ENCODE results near the gene FOXP4.

Gene FOXP4

DNA sequence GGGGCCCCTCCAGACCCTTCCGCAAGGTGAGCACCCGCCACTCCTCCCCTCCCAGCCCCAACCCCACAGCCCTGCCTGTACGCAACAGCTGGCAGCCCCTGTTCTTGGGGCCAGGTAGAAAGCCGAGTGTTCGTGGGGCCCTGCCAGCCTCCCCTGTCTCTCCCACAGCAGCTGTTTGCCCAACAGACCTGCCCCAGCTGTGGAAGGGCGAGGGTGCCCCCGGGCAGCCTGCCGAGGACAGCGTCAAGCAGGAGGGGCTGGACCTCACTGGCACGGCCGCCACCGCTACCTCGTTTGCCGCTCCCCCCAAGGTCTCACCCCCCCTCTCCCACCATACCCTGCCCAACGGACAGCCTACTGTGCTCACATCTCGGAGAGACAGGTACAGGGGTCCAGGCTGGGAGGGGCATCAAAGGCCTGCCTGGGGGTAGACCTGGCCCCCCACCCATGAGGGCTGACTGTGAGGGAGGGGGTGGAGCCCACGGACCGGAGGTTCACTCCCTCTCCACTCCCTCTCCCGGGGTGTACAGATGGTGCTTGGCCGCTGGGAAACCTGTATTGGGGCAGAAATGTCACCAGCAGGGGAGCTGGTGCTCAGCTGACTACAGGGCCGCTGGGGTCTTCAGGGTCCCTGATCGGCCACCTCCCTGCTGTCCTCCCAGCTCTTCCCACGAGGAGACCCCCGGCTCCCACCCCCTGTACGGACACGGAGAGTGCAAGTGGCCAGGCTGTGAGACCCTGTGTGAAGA, 41.1 kb downstream of the FOXP4 start:
- no peak for DNase-seq (ENCODE audit: low read depth in 1 of 2, low spot score in 1 of 2)
- TF ChIP-seq JUND (IDR thresholded peaks at IDR 0.05; ENCODE audit: low read depth) = no peak
- in situ Hi-C loops (cut with HindIII; ENCODE audit: low pct_unique_long_range_greater_than_20kb, low sequenced_read_pairs) = no loop called here

DNA sequence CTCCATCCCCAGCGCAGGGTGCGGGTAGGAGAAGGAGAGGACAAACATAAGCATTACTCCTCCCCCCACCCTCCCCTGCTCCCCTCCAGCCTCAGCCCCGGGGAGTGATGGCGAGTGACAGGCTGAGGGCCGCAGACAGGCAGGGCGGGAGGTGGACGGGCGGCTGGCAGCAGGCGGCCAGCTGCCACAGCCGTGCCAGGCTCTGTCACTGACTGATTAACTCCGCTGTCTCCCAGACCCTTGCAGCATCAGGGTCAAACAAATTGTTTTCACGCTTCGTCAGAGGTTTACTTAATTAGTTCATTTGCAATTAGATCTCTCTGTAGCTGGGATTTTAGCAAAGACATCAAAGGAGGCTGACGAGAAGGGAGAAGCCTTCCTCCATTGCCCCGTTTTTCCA, 41.9 kb downstream of the FOXP4 start:
- TF ChIP-seq JUND (IDR thresholded peaks at IDR 0.05; ENCODE audit: low read depth) = no peak
- in situ Hi-C loops (cut with HindIII; ENCODE audit: low pct_unique_long_range_greater_than_20kb, low sequenced_read_pairs) = no loop called here
- no peak for DNase-seq (ENCODE audit: low read depth in 1 of 2, low spot score in 1 of 2)

DNA sequence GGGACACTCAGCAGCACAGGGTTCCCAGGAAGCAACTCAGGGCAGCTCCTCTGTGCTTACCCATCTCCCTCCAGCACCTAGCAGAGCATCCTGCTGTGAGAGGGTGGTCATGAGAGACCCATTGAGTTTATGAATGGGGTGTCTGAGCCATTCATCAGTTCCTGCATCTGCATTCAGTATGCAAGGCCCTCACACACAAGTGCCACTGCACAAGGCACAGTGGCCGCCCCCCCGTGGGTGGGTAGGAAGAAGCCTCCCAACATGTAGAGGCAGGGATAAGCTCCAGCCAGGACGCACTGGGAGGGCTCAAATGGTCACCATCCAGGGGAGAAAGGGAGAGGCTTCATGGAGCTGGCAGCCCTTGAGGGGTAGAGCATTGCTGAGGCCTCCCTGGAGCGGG, 43.0 kb downstream of the FOXP4 start:
- DNase-seq (ENCODE audit: low read depth in 1 of 2, low spot score in 1 of 2) = no peak

DNA sequence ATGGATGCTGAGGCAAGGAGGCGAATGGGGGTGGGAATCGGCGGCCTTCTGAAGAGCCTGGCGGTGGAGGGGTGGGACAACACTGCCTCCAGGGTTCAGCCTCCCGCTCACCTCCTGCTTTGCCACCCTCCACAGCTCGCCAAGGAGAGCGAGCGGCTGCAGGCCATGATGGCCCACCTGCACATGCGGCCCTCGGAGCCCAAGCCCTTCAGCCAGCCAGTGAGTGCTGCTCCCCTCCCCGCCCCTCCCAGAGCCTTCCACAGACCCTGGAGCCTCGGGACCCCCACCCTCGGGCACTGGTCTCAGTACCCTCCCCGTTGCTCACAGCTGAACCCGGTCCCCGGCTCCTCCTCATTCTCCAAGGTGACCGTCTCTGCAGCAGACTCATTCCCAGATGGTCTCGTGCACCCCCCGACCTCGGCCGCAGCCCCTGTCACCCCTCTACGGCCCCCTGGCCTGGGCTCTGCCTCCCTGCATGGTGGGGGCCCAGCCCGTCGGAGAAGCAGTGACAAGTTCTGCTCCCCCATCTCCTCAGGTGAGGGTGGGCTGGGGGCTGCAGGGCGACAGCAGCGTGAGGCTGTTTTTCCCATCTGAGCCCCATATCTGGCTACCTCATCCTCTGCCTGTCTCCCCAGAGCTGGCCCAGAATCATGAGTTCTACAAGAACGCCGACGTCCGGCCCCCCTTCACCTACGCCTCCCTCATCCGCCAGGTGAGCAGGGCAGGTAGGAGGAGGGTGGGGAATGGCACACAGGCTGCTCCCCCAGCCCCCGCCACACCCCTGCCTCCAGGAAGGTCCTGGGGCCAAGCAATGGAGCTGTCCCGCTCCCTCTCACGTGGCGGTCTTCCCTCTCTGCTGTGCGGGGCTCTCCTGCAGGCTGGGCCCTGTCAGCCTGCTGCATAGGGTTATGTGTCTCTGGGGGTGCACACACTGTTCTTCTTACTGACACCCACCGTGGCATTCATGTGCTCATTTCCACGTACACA, 43.7 kb downstream of the FOXP4 start:
- in situ Hi-C loops (cut with HindIII; ENCODE audit: low pct_unique_long_range_greater_than_20kb, low sequenced_read_pairs) = no loop called here
- DNase-seq (ENCODE audit: low read depth in 1 of 2, low spot score in 1 of 2) = no peak
- TF ChIP-seq JUND (IDR thresholded peaks at IDR 0.05; ENCODE audit: low read depth) = no peak

More for the DNA sequence above, 43.0 kb downstream of the FOXP4 start:
- in situ Hi-C loops (cut with HindIII; ENCODE audit: low pct_unique_long_range_greater_than_20kb, low sequenced_read_pairs) = no loop called here
- TF ChIP-seq JUND (IDR thresholded peaks at IDR 0.05; ENCODE audit: low read depth) = no peak

DNA sequence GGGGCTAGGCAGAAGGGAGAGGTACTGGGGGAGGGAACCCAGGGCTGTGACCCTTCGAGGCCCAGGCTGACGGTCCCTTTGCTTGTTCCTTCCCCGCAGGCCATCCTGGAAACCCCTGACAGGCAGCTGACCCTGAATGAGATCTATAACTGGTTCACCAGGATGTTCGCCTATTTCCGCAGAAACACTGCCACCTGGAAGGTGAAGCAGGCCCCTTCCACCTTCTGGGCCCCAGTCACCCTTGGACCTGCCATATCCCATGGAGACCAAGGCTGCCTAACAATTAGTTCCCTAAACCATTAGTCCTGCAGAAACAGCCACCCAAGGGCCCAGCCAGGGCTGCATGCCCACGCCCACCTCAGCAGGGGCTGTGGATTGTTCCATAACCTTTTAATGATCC, 44.9 kb downstream of the FOXP4 start:
- in situ Hi-C loops (cut with HindIII; ENCODE audit: low pct_unique_long_range_greater_than_20kb, low sequenced_read_pairs) = no loop called here
- DNase-seq (ENCODE audit: low read depth in 1 of 2, low spot score in 1 of 2) = no peak
- no peak for TF ChIP-seq JUND (IDR thresholded peaks at IDR 0.05; ENCODE audit: low read depth)

DNA sequence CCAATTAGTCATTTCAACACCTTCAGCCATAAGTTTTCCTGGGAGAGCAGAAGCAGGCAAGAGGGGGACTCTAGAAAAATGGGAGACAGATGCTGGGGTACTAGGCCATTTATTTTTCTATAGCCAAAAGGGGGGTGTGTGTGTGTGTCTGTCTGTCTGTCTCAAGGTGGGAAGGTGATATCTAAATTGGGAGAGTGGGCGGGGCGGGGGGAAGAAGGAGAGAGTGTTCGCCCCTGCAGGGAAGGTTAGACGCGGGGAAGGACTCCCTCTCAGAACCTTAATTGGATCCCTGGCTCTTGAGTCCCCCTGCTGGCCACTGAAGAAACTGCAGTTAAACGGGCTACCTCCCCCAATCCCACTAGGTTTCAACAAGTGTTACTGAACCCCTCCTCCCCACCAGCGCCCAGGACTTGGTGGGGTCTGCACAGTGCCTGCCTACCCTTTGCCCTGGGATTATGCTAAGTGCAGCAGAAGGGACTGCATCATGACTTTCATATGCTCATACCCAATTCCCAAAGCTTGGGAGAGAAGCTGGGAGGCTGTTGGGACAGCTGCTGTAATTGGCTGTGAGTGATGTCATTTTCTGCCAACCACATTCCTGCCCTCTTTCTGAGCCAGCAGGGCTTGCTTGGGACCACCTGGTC, 45.8 kb downstream of the FOXP4 start:
- DNase-seq (ENCODE audit: low read depth in 1 of 2, low spot score in 1 of 2) = peak; percentile 68 to 89
- in situ Hi-C loops (cut with HindIII; ENCODE audit: low pct_unique_long_range_greater_than_20kb, low sequenced_read_pairs) = no loop called here
- no peak for TF ChIP-seq JUND (IDR thresholded peaks at IDR 0.05; ENCODE audit: low read depth)

DNA sequence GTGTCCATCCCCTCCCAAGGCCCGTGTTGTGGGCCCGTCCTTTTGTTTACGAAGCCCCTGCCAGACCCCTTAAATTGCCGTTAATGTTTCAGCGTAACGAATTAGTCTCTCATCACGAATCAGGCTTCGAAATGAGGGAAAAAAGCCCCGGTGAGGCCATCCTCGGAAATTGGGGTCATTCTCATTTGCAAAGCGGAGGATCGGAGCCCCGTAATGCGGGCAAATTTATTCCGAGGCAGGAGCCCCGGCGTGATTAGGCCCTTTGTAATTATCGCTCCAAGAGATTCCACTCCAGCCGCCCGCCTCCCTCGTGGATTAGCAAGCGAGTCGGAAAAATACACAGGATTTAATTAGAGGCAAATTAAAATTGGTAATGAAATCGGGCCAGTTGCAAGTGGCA, 47.2 kb downstream of the FOXP4 start:
- in situ Hi-C loops (cut with HindIII; ENCODE audit: low pct_unique_long_range_greater_than_20kb, low sequenced_read_pairs) = no loop called here
- no peak for DNase-seq (ENCODE audit: low read depth in 1 of 2, low spot score in 1 of 2)
- TF ChIP-seq JUND (IDR thresholded peaks at IDR 0.05; ENCODE audit: low read depth) = no peak

DNA sequence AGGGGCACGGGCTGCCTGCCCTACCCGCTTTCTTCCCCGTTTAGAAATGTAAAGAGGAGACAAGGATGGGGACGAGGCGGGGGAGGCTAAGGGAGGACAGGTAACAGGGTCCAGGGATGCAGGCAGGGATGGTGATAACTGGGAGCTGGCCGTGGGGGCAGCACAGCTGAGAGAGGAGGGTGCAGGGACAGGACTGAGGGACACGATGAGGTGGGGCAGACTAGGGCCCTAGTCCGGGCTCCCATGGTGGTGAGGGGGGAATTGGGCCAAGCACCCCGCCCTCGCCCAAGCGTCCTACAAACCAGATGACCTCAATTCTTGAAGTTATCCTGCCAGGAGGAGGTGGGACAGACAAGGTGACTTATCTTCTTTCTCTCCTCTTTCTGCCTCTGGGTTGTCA, 47.7 kb downstream of the FOXP4 start:
- no peak for DNase-seq (ENCODE audit: low read depth in 1 of 2, low spot score in 1 of 2)
- in situ Hi-C loops (cut with HindIII; ENCODE audit: low pct_unique_long_range_greater_than_20kb, low sequenced_read_pairs) = no loop called here
- TF ChIP-seq JUND (IDR thresholded peaks at IDR 0.05; ENCODE audit: low read depth) = no peak

DNA sequence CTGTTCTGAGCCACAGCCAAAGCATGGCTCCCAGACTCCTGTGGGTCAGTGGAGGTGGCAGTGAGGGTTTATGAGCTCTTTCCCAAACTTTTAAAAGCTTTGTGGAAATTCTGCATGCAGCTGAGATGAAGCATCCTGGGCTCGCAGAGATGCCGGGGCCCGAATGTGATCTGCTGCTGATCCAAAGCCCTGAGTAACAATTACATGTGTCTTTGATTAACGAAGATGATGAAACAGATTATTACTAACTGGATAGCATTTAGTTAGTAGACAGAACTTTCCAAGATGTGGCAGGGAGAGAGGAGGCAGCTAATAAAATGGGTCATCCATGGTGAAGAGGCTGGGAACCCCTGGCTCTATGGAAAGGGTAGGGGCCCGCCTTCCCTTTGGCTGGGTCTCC, 48.1 kb downstream of the FOXP4 start:
- in situ Hi-C loops (cut with HindIII; ENCODE audit: low pct_unique_long_range_greater_than_20kb, low sequenced_read_pairs) = no loop called here
- TF ChIP-seq JUND (IDR thresholded peaks at IDR 0.05; ENCODE audit: low read depth) = no peak
- no peak for DNase-seq (ENCODE audit: low read depth in 1 of 2, low spot score in 1 of 2)

DNA sequence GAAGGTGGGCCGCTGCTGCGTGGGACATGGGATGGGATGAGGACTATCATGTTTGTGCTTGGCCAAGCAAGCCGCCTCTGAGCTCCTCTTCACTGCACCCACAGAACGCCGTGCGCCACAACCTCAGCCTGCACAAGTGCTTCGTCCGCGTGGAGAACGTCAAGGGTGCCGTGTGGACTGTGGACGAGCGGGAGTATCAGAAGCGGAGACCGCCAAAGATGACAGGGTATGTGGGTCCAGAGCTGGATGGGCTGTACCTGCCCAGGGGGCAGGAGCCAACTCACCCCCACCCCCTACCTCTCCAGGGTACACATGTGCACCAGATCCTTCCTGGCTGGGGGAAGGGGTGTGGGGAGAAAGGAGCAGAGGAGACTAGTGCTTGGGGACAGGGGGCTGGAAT, 48.6 kb downstream of the FOXP4 start:
- DNase-seq (ENCODE audit: low read depth in 1 of 2, low spot score in 1 of 2) = no peak
- no peak for TF ChIP-seq JUND (IDR thresholded peaks at IDR 0.05; ENCODE audit: low read depth)
- in situ Hi-C loops (cut with HindIII; ENCODE audit: low pct_unique_long_range_greater_than_20kb, low sequenced_read_pairs) = no loop called here

DNA sequence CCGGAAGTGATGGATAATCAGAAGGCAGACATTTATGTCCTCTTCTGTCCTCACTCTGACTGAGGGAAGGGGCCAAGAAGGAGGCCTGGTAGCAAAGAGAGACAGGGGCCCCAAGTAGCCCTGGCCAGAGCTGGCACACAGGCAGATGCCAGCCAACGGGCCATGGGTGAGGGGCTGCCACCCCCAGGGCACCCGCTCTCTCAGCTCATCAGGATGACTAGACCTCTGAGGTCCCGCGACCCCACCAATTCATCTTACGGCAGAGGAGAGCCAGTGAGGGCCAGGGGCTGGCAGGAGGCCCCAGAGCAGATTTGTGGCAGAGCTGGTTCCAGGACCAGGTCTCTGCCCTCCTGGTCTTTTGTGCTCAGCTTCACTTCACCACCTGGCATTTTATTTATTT, 49.0 kb downstream of the FOXP4 start:
- no peak for DNase-seq (ENCODE audit: low read depth in 1 of 2, low spot score in 1 of 2)
- in situ Hi-C loops (cut with HindIII; ENCODE audit: low pct_unique_long_range_greater_than_20kb, low sequenced_read_pairs) = no loop called here
- no peak for TF ChIP-seq JUND (IDR thresholded peaks at IDR 0.05; ENCODE audit: low read depth)

DNA sequence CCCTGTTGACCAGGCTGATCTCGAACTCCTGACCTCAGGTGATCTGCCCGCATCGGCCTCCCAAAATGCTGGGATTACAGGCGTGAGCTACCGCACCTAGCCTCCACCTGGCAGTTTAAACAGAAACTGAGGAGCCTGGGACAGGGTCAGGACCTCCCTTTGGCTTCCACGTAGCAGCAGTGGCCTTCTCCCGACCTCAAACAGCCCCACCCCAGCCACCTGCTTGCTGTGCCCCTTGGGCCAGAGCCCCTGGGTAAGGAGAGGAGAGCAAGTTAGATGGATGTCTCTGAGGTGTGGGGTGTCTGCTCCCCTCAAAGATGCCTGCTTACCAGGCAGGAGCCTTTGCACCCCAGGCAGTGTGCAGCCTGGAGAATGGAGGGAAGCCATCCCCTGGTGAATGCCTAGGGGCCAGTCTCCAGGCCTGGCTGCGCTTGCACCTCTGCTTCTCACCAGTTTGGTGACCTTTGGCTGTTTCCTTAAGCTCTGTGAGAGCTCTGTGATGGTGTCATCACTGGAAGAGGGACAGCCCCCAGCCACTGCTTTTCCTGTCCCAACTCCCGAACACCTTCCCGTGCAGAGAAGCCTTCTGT, 50.0 kb downstream of the FOXP4 start:
- in situ Hi-C loops (cut with HindIII; ENCODE audit: low pct_unique_long_range_greater_than_20kb, low sequenced_read_pairs) = no loop called here
- TF ChIP-seq JUND (IDR thresholded peaks at IDR 0.05; ENCODE audit: low read depth) = no peak
- DNase-seq (ENCODE audit: low read depth in 1 of 2, low spot score in 1 of 2) = no peak

Measured in T47D (cell line).